Endothelial cell of umbilical vein (primary cell): ENCODE data around the gene CFAP77.

Source experiments
- EZH2 ChIP-seq: IDR thresholded peaks from 2 replicates; pipeline ENCODE4 v1.6.1; 2012; ENCODE audit warnings: borderline replicate concordance, low read depth, mild to moderate bottlenecking, moderate library complexity, low read length, inconsistent platforms; ENCODE audit not compliant: severe bottlenecking
- GATA2 ChIP-seq: IDR thresholded peaks from 2 replicates; pipeline ENCODE4 v1.7.0; 2011; ENCODE audit warnings: low read depth, mild to moderate bottlenecking, moderate library complexity, mixed read lengths, low read length; ENCODE audit not compliant: insufficient read length, insufficient read depth
- JUN ChIP-seq: IDR thresholded peaks from 2 replicates; pipeline ENCODE4 v1.6.1; 2011; ENCODE audit warnings: borderline replicate concordance, low read depth; ENCODE audit not compliant: insufficient read length, insufficient read depth
- POLR2A ChIP-seq: IDR thresholded peaks from 2 replicates; pipeline ENCODE4 v1.6.1; 2012; ENCODE audit warnings: low read depth, mild to moderate bottlenecking, control low read depth, low read length
- POLR2AphosphoS5 ChIP-seq: IDR thresholded peaks from 2 replicates; pipeline ENCODE4 v1.6.1; 2012; ENCODE audit warnings: low read depth, mild to moderate bottlenecking, control low read depth, low read length, moderate library complexity; ENCODE audit not compliant: insufficient read depth
- TF ChIP-seq, protein P1 (sequence below), 2 donors: IDR thresholded peaks; 1 replicate in 1 of 2; 2 replicates in 1 of 2; pipeline ENCODE4 v1.5.1; 2011; ENCODE audit warnings: low read length in 2 of 2, mild to moderate bottlenecking in 2 of 2, moderate library complexity in 2 of 2, control low read depth in 1 of 2, inconsistent platforms in 1 of 2, low read depth in 1 of 2; ENCODE audit not compliant: insufficient read depth in 1 of 2; ENCODE audit errors: extremely low read depth in 1 of 2
- TF ChIP-seq, protein P2 (sequence below): IDR thresholded peaks from 2 replicates; pipeline ENCODE4 v1.6.1; 2011; ENCODE audit not compliant: insufficient read depth, insufficient read length

DNA sequence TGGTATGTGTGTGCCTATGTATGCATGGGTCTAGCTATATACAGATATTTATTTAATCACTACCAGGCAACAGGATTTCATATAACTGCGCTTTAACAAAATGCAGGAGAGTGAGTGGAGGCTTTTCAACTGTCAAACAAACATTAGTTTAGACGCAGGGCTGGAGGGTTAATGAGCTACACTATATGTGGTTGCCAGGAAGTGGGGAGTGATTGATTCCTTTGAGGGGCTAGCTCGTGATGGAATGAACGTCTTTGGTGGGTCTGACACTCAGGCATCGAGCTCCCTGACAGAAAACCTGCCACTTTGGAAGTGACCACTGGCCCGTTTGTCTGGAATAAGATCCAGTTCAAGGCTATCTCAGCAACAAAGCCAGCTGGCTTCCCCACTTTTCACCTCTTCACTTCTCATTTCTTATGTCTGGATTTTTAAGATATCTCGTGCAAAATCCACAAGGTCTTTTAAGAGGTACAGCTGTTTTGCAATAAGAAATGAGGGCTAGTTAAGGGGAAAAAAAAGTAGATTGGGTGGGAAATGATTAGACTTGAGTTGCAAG is 78.0 kb downstream of the CFAP77 start:
- TF ChIP-seq, protein P1, sequence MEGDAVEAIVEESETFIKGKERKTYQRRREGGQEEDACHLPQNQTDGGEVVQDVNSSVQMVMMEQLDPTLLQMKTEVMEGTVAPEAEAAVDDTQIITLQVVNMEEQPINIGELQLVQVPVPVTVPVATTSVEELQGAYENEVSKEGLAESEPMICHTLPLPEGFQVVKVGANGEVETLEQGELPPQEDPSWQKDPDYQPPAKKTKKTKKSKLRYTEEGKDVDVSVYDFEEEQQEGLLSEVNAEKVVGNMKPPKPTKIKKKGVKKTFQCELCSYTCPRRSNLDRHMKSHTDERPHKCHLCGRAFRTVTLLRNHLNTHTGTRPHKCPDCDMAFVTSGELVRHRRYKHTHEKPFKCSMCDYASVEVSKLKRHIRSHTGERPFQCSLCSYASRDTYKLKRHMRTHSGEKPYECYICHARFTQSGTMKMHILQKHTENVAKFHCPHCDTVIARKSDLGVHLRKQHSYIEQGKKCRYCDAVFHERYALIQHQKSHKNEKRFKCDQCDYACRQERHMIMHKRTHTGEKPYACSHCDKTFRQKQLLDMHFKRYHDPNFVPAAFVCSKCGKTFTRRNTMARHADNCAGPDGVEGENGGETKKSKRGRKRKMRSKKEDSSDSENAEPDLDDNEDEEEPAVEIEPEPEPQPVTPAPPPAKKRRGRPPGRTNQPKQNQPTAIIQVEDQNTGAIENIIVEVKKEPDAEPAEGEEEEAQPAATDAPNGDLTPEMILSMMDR (IDR thresholded peaks at IDR 0.05; ENCODE audit: extremely low read depth in 1 of 2, insufficient read depth in 1 of 2, low read depth in 1 of 2, low read length in 2 of 2): no peak
- TF ChIP-seq POLR2A (no peak), EZH2 (no peak), GATA2 (no peak), POLR2AphosphoS5 (no peak), JUN (no peak)
- TF ChIP-seq, protein P2, sequence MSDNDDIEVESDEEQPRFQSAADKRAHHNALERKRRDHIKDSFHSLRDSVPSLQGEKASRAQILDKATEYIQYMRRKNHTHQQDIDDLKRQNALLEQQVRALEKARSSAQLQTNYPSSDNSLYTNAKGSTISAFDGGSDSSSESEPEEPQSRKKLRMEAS: no peak
